ENCODE measurements around the gene VTN.
"Not testable (repeated sequence)": the region's sequence is repeated elsewhere in the genome, so short reads cannot be mapped to it uniquely, and the experiment has no call there.

The VTN gene

DNA sequence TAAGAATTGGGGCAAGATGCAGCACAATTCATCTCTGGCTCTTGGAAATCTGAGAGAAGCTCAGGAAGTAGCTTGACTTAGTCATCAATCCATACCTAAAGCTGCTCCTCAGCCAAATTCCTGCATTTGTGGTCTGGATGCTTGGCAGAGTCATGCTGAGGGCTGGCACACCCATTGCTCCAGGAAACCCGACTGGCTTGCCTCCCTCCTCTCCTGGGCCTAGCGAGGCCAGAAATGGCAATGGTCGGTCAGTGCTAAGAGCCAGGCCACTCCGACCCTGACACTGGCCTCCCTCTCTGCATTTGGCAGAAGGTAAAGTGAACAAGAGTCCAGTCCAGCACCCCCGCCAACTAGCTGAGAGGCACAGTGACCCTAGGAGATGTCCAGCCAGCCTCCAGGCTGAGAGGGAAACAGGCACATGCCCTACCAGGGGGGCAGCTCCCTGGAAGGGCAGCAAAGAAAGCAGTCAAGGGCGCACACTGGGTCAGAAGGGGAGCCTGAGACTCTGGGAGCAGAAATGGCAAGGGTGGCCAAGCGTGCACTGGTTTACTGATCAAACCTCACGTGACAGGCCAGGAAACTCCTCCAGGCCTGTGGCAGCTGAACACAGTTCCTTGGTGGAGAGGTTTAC, 22.7 kb downstream of the VTN start:
- TF ChIP-seq GATA1 (IDR thresholded peaks at IDR 0.05; ENCODE audit: low read depth, low read length) (no peak), POLR2A (IDR thresholded peaks at IDR 0.05; ENCODE audit: low read length) (peak; percentile 15)
- DNase-seq, result no peak

DNA sequence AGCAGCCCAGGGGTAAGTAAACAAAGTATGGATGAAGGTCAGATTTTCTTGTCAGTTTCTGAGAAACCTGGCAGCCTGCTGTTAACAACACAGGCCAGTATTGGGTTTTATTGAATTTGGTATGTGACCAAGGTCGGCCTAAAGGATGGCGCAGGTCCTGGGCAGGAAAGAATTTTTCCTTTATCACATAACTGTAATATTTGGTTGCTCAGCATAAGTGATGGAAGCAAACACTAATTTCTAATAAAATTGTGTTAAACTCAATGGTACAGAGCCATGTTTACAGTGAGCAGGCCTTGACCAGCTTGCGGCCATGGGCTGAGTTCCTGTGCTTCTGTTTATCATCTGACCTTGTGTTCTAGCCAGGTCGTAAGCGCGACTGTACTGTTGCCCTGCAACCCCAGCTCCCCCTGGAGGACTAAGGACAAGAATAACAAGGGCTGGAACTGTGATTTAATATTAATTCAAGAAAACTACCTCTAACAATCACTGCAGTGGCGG, 23.3 kb downstream of the VTN start:
- TF ChIP-seq POLR2A (IDR thresholded peaks at IDR 0.05; ENCODE audit: low read length), result no peak
- DNase-seq, result peak in 1 of 2 experiments; percentile 26

DNA sequence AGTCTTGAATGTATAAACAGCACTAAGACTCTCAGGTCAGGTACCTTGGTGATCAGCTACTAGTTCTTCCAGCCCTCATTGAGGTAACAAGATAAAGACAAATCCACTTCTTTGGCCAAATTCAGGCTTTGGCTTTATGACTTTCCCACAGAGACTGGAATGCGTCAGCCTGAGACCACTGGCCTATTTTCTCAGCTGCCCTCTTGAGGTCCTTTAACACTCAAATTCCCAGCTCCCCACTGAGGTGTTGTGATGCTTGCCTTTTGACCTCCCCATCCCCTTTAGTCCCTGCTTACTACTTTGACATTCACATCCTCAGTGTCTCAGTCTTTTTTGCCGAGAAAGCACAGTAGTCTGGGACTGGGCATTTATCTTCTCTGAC, 23.9 kb downstream of the VTN start:
- TF ChIP-seq POLR2A (IDR thresholded peaks at IDR 0.05; ENCODE audit: low read length), result no peak
- TF ChIP-seq GATA1 (IDR thresholded peaks at IDR 0.05; ENCODE audit: low read depth, low read length), result no peak
- no peak for DNase-seq

DNA sequence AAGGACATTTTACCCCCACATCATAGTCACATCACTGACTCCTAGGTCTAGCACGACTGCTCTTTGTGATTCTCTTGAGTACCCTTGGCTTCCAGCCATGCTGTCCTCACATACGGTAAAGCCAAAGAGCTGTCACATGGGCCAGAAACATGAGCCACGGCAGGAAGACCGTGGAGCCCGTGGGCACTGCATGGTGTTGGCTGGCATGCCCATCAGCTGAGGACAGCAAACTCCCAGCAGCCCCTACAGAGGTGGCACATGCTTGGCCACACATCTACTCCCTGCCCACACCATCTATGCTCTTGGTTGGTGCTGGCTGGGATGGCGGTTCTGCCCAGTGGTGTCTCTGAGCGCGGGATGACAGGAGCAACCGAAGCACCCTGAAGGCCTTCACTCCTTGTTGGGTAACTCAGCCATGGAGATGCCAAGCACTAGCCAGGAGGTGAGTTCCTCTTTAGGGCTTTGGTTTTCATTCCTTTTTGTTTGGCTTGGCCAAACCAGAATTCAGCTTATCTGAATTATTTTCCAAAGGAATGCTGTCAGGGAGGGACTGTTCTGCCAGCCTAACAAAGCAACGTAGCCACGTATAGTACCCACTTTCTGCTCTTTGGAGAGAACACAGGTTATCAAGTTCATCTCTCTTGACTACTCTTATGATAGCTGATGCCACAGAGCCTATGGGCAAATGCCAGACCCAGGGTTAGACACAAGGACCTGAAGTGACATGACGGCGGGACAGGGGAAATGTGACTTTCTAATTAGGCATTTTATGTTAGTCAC, 24.5 kb downstream of the VTN start:
- TF ChIP-seq POLR2A (IDR thresholded peaks at IDR 0.05; ENCODE audit: low read length) (no peak), GATA1 (IDR thresholded peaks at IDR 0.05; ENCODE audit: low read depth, low read length) (no peak)
- DNase-seq, result no peak

DNA sequence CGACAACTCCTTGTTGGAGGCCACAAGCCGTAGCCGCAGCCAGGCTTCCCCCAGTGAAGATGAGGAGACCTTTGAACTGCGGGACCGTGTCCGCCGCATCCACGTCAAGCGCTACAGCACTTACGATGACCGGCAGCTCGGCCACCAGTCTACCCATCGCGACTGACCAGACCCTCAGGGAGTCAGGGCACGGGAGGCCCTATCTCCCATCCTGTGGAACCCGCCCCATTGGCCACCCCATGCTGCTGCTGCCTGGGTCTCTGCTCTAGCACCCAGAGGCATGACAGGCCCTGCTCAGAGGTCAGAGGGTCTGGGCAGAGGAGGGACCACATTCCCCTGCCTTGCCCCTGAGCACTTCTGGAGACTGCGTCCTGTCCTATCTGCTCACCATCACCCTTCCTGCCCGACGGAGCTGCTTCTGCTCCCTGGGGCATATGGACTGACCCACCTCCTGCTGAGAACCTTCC, 25.6 kb downstream of the VTN start:
- TF ChIP-seq GATA1 (IDR thresholded peaks at IDR 0.05; ENCODE audit: low read depth, low read length) (no peak), POLR2A (IDR thresholded peaks at IDR 0.05; ENCODE audit: low read length) (no peak)
- DNase-seq, result no peak

DNA sequence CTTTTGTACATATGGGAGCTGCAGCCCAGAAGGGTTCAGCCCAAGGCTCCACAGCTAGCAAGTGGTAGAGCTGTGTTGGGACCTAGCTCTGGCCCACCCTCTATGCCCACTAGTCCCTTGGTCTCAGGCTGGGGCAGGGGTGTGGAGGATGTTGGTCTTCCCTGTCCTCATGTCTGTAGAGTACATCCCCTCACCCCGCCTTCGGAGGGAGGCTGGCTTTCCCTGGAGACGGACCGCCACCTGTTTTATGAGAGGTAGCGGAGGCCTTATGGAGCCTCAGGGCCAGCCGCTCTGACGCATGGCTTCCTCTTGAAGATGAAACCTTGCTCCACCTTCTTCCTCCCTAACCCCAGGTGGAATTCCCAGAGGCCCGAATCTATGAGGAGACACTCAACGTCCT, 26.1 kb downstream of the VTN start:
- TF ChIP-seq GATA1 (IDR thresholded peaks at IDR 0.05; ENCODE audit: low read depth, low read length), result no peak
- no peak for TF ChIP-seq POLR2A (IDR thresholded peaks at IDR 0.05; ENCODE audit: low read length)
- DNase-seq, result no peak

DNA sequence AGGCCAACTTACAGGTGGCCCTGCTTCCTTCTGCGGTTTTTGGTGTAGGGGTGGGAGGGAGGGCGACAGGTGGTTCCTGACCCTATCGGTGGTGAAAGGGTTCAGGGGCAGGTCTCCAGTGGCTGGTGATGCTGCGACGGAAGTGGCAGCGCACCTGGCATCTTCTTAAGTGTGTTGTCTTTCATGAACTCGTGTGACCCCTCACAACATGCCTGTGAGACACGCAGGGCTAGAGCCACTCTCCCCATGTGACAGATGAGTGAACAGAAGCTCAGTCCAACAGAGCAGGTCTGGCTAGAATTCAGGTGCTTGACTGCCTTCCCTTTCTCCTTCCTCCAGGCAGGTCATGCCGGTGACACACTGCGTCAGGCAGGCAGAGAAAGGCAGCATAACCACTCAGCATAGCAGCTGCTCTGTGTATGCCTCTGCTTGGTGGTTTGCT, 26.6 kb downstream of the VTN start:
- no peak for TF ChIP-seq GATA1 (IDR thresholded peaks at IDR 0.05; ENCODE audit: low read depth, low read length)
- peak; percentile 18 for TF ChIP-seq POLR2A (IDR thresholded peaks at IDR 0.05; ENCODE audit: low read length)
- DNase-seq, result no peak

DNA sequence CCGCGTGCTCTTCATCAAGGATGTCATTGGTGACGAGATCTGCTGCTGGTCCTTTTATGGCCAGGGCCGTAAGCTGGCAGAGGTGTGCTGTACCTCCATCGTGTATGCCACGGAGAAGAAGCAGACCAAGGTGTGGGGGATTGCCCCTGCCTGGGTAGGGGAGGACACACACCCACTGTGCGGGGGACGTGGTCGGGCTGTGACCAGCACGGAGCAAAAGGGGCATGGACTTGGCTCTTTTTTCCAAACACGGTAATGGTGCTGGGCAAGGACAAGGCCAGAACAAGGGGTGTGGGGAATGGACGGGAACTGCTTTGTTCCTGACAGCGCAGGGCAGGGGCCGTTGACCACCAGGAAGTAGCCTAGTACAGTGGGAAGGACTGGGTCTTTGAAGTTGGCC, 27.8 kb downstream of the VTN start:
- TF ChIP-seq POLR2A (IDR thresholded peaks at IDR 0.05; ENCODE audit: low read length) (no peak), GATA1 (IDR thresholded peaks at IDR 0.05; ENCODE audit: low read depth, low read length) (no peak)
- DNase-seq, result no peak

DNA sequence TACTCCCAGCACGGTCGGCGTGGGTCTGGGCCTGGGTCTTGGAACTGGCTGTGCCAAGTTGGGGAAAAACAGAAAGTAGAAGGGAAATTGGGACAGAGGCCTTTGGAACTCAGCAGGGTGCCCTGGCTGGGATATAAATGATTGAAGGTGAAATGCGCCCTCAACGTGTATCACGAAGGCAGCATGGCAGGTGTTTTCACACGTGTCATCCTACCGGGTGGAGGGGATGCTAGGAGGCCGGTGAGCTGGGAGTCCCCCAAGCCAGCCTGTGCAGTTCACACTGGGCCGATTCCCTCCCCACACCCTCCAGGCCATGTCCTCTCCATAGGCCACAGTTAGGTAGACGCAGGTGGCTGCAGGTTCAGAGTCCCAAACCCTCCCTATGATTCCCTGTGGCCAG, 28.6 kb downstream of the VTN start:
- no peak for TF ChIP-seq POLR2A (IDR thresholded peaks at IDR 0.05; ENCODE audit: low read length)
- TF ChIP-seq GATA1 (IDR thresholded peaks at IDR 0.05; ENCODE audit: low read depth, low read length), result no peak
- DNase-seq, result no peak

DNA sequence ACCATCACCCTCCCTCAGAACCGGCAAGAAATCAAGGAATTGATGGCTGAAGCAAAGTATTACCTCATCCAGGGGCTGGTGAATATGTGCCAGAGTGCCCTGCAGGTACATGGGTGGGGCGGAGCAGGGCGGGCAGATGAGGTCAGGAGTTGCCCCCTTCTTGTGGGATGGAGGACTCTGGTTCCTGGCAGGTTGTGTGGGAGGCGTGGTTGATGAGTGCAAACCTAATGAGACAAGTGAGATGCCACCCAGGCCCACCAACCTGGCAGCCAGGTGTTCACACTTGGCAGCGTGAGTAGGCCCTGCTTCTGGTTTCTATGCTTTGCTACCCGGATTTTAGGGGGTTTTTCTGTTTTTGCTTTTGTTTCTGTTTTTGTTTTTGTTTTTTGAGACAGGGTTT, 29.7 kb downstream of the VTN start:
- no peak for TF ChIP-seq GATA1 (IDR thresholded peaks at IDR 0.05; ENCODE audit: low read depth, low read length)
- no peak for TF ChIP-seq POLR2A (IDR thresholded peaks at IDR 0.05; ENCODE audit: low read length)
- no peak for DNase-seq

DNA sequence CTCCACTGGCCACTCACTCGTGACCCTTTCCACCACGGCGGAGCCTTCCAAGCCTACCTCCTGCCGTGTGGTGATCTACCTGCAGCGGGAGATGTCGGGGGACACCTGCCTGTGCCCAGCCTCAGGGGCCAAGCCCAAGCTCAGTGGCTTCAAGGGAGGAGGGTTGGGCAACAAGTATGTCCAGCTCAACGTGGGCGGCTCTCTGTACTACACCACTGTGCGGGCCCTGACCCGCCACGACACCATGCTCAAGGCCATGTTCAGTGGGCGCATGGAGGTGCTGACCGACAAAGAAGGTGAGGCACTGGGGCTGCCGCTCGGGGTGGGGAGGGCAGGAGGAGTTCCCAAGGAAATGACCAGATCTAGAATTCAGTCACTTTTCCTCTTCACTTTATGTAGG, 30.7 kb downstream of the VTN start:
- TF ChIP-seq GATA1 (IDR thresholded peaks at IDR 0.05; ENCODE audit: low read depth, low read length) (no peak), POLR2A (IDR thresholded peaks at IDR 0.05; ENCODE audit: low read length) (no peak)
- DNase-seq, result no peak

DNA sequence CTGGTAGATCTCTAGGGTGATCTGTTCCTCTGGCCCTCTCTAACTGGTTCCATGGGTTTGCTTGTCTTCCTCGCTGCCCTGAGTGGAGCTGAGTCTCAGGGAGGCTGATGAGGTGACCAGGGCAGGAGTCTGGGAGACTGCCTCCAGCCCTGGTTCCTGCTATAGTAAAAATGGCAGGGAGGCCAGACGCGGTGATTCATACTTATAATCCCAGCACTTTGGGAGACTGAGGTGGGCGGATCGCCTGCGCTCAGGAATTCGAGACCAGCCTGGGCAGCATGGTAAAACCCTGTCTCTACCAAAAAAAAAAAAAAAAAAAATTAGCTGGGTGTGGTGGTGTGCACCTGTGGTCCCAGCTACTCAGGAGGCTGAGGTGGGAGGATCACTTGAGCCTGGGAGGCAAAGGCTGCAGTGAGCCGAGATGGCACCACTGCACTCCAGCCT, 31.3 kb downstream of the VTN start:
- DNase-seq, result not testable (repeated sequence)

DNA sequence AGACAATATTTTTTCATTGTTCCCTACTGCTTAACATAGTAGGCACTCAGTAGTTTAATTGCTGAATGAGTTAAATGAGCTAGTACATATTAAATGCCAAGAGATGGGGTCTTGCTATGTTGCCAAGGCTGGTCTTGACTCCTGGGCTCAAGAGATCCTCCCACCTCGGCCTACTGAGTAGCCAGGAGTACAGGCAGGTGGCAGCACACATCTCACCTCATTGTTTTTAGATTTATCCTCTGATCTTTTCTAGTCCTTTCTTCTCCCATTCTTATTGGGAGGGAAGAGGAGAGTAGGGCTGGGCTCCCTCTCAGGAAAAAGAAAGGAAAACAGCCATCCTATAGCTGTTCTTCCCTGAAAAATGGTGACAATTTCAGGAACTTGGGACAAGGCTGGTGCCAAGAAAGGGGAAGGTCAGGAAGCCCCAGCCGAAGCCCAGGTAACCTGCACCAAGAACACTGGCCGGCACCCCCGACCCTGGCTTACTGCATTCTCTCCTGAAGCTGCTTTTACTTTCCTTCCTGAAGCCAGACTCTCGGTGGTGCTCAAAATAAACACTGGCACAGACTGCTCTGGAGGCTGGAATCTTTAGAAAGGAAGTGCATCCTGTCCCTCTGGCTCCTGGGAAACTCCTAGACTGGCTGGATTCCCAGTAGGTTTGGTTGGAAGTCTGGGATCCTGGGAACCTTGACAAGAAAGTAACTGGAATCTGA, 31.9 kb downstream of the VTN start:
- TF ChIP-seq GATA1 (IDR thresholded peaks at IDR 0.05; ENCODE audit: low read depth, low read length), result no peak
- no peak for TF ChIP-seq POLR2A (IDR thresholded peaks at IDR 0.05; ENCODE audit: low read length)

More for the DNA sequence above, 31.9 kb downstream of the VTN start:
- no peak for DNase-seq

Data from erythroblast (primary cell).